ENCODE measurements around the gene PAX8. TPM values are rescaled to one million over a fixed set of nuclear protein-coding genes. Genes with fewer than 3 reads are reported as not detected.

PAX8 gene
- total RNA-seq, 1 donor = 2.9 TPM

DNA sequence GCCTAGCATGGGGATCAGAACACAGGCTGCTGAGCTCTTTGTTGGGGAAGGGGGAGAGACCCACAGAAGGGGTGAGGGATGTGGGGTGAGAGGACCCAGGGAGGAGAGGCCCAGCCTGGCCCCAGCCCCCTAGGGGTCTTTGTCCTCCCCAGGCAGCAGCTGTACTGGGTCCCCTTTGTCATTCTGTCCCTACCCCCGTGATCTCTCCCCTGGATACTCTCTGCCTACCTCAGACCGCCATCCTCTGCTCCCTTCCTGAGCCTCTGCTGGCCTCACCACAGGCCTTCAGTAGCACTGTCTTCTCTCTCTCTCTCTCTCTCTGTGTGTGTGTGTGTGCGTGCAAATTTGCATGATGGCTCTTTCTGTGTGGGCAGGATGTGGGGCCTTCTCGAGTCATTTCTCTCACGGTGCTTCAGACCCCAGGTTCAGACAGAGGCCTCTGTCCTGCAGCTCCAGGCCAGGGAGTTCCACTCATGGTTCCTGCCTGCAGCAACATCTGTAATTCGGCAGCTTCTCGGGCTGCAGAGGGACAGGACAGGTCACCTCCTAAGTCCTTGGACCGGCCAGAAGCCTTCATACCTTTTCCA, 103.6 kb downstream of the PAX8 start:
- Histone ChIP-seq H2AFZ (ENCODE audit: low read length) (no peak overlapping the region), H3K9me3 (ENCODE audit: low read depth, low read length) (no peaks in the 10 kb centered on the region), H3K4me3 (ENCODE audit: insufficient read depth, low read length) (no peak overlapping the region), H3K79me2 (ENCODE audit: insufficient read depth, low read length) (no peaks in the 10 kb centered on the region), H3K4me2 (ENCODE audit: insufficient read depth, low read length) (no peak overlapping the region), H3K4me1 (ENCODE audit: insufficient read depth, low read length) (no peaks in the 10 kb centered on the region), H3K27ac (ENCODE audit: low read depth, low read length) (no peak overlapping the region), H3K27me3 (ENCODE audit: insufficient read depth, low read length) (no peaks in the 10 kb centered on the region), H3K36me3 (ENCODE audit: insufficient read depth, low read length) (no peaks in the 10 kb centered on the region), H4K20me1 (ENCODE audit: insufficient read depth, low read length) (no peaks in the 10 kb centered on the region)
- TF ChIP-seq, protein P1, sequence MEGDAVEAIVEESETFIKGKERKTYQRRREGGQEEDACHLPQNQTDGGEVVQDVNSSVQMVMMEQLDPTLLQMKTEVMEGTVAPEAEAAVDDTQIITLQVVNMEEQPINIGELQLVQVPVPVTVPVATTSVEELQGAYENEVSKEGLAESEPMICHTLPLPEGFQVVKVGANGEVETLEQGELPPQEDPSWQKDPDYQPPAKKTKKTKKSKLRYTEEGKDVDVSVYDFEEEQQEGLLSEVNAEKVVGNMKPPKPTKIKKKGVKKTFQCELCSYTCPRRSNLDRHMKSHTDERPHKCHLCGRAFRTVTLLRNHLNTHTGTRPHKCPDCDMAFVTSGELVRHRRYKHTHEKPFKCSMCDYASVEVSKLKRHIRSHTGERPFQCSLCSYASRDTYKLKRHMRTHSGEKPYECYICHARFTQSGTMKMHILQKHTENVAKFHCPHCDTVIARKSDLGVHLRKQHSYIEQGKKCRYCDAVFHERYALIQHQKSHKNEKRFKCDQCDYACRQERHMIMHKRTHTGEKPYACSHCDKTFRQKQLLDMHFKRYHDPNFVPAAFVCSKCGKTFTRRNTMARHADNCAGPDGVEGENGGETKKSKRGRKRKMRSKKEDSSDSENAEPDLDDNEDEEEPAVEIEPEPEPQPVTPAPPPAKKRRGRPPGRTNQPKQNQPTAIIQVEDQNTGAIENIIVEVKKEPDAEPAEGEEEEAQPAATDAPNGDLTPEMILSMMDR (IDR thresholded peaks at IDR 0.05; ENCODE audit: extremely low read depth, low read depth, low read length) = no peak
- DNase-seq (ENCODE audit: insufficient read length, low spot score, missing footprints) = no peak

- no peaks in the 10 kb centered on the region for H3K4me1 ChIP-seq (ENCODE audit: insufficient read depth, low read length)
Measured at GRCh38 chr2:113174376-113174750, 104.4 kb downstream of the PAX8 start.

DNA sequence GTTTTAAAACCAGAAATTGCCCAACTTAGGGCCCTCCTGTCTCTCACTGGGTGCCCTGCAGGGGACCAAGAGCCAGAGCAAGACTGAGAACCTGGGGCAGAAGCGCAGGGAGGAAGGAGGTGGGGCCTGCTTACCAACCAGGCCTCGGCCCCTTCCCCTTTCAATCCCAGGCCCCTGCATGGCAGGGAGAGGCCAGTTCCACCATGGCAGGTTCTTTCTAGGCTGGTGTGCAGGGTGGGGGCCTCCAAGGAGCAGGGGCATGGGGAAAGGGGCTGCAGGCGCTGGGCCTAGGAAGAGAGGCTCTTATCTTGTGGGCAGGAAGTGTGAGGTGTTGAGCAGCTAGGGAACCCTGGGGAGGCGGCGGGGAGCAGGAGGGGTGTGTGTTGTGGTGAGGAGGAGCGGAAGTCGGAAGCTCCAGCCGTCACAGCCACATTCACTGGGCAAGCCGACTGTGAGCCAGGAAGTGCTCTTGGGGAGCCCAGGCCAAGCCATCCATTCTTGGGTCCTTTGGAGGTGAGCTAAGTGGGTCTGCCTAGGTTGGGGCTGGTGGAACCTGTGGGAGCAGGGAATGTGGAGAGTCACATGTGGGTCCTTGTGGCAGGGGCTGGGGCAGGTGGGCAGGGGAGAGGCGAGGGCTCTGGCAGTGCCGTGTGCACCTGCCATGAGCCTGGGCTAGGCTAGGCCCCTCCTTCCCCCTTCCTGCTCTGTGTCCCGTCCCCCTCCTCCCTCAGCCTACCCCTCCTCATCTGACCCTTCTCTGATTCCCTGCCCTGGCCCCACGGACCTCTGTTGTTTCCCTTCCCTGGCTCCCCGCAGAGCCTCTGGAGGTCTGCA, 105.0 kb downstream of the PAX8 start, which contains the start of gene PSD4:
Gene PSD4, plus strand, starts transcription at position 430 of the 834 bp plus-strand sequence. CDS start 8,486 bp downstream, outside the sequence.
- TF ChIP-seq, protein P1 (IDR thresholded peaks at IDR 0.05; ENCODE audit: extremely low read depth, low read depth, low read length) = no peak
- Histone ChIP-seq H4K20me1 (ENCODE audit: insufficient read depth, low read length) (no peaks in the 10 kb centered on the region), H3K36me3 (ENCODE audit: insufficient read depth, low read length) (no peaks in the 10 kb centered on the region)

More at GRCh38 chr2:113174376-113174750, 104.4 kb downstream of the PAX8 start:
- Histone ChIP-seq H3K27ac (ENCODE audit: low read depth, low read length) (no peak overlapping the region), H3K27me3 (ENCODE audit: insufficient read depth, low read length) (no peaks in the 10 kb centered on the region), H2AFZ (ENCODE audit: low read length) (no peak overlapping the region), H4K20me1 (ENCODE audit: insufficient read depth, low read length) (no peaks in the 10 kb centered on the region), H3K36me3 (ENCODE audit: insufficient read depth, low read length) (no peaks in the 10 kb centered on the region), H3K79me2 (ENCODE audit: insufficient read depth, low read length) (no peaks in the 10 kb centered on the region), H3K9me3 (ENCODE audit: low read depth, low read length) (no peaks in the 10 kb centered on the region), H3K4me2 (ENCODE audit: insufficient read depth, low read length) (no peak overlapping the region), H3K4me3 (ENCODE audit: insufficient read depth, low read length) (no peak overlapping the region)
- TF ChIP-seq, protein P1 (IDR thresholded peaks at IDR 0.05; ENCODE audit: extremely low read depth, low read depth, low read length) = no peak
- no peak for DNase-seq (ENCODE audit: insufficient read length, low spot score, missing footprints)

More for the DNA sequence above, 105.0 kb downstream of the PAX8 start, which contains the start of gene PSD4:
- H3K4me1 ChIP-seq (ENCODE audit: insufficient read depth, low read length) = no peaks in the 10 kb centered on the region
- H2AFZ ChIP-seq (ENCODE audit: low read length) = no peak within 1 kb of the TSS
- H3K27me3 ChIP-seq (ENCODE audit: insufficient read depth, low read length) = no peaks in the 10 kb centered on the region
- H3K4me3 ChIP-seq (ENCODE audit: insufficient read depth, low read length) = no peak within 1 kb of the TSS
- no peak within 1 kb of the TSS for H3K4me2 ChIP-seq (ENCODE audit: insufficient read depth, low read length)
- H3K27ac ChIP-seq (ENCODE audit: low read depth, low read length) = no peak within 1 kb of the TSS
- H3K79me2 ChIP-seq (ENCODE audit: insufficient read depth, low read length) = no peaks in the 10 kb centered on the region
- no peak for DNase-seq (ENCODE audit: insufficient read length, low spot score, missing footprints)
- H3K9me3 ChIP-seq (ENCODE audit: low read depth, low read length) = no peaks in the 10 kb centered on the region

Data from osteoblast (primary cell).